Heart right ventricle (tissue), 16 donors: ENCODE measurements around the gene GPR149. TPM values are rescaled to one million over a fixed set of nuclear protein-coding genes. Genes with fewer than 3 reads are reported as not detected.

ENCODE experiments used
- ATAC-seq, 8 donors: fragments of 200-7000 bp; cut with Tn5 transposase; one replicate each; pipeline ENCODE4 v1.9.1; 2020; ENCODE audit warnings: mild to moderate bottlenecking in 8 of 8, moderate library complexity in 8 of 8, moderate number of reproducible peaks in 1 of 8
- DNase-seq, 2 donors: peaks; one replicate each; pipeline ENCODE4 v3.0.0-alpha.2; 2020
- H3K27ac ChIP-seq, 10 donors: fragments of 200-600 bp; sonication (generic) in 2 of 10; one replicate each; pipeline versions ENCODE4 v1.5.0 to v1.8.0; 2020 to 2022; ENCODE audit warnings: mild to moderate bottlenecking in 3 of 10
- H3K27me3 ChIP-seq, 7 donors: fragments of 200-600 bp; one replicate each; pipeline ENCODE4 v1.8.0; 2021 to 2022; ENCODE audit warnings: mild to moderate bottlenecking in 2 of 7
- H3K36me3 ChIP-seq, 9 donors: fragments of 200-600 bp; sonication (generic) in 1 of 9; one replicate each; pipeline versions ENCODE4 v1.5.0 to v1.8.0; 2020 to 2022; ENCODE audit warnings: mild to moderate bottlenecking in 2 of 9
- H3K4me1 ChIP-seq, 9 donors: fragments of 200-600 bp; sonication (generic) in 1 of 9; one replicate each; pipeline versions ENCODE4 v1.5.0 to v1.8.0; 2020 to 2022; ENCODE audit warnings: mild to moderate bottlenecking in 4 of 9
- H3K4me3 ChIP-seq, 10 donors: fragments of 200-600 bp; sonication (generic) in 2 of 10; one replicate each; pipeline versions ENCODE4 v1.5.0 to v1.8.0; 2020 to 2022; ENCODE audit warnings: mild to moderate bottlenecking in 7 of 10, moderate library complexity in 2 of 10
- H3K9me3 ChIP-seq, 11 donors: fragments of 200-600 bp in 10 of 11; sonication (generic) in 2 of 11; one replicate each; pipeline versions ENCODE4 v1.5.0 to v1.8.0; 2013 to 2022; ENCODE audit warnings: mild to moderate bottlenecking in 2 of 11, control low read depth in 1 of 11, moderate library complexity in 1 of 11
- WGBS, 2 donors: extraction: QIAGEN DNeasy Blood & Tissue Kit; methylation state at CpG; one replicate each; pipeline ENCODE4 v1.1.7; 2013; ENCODE audit warnings: inconsistent platforms in 1 of 2; 5-methylcytosine and 5-hydroxymethylcytosine counted together
- intact Hi-C, 10 donors: fragments of 100-400 bp; cut with DNase I; formaldehyde crosslinking; loops; one replicate each; pipeline versions ENCODE4 v1.11.1 to v1.14.2; 2022
- polyA plus RNA-seq, 2 donors: library from polyadenylated mRNA; stranded (reverse); fragments of 200-250 nt; gene quantifications; one replicate each; pipeline ENCODE4 v1.2.3, GENCODE V29; 2013
- total RNA-seq, 10 donors: library from RNA; stranded (reverse); fragmentation: NEBNext Ultra II Directional in 3 of 10; extraction: Animal tissue kit (Norgen Biotek cat#: 25700) in 3 of 10; gene quantifications; one replicate each; pipeline versions ENCODE4 v1.2.1 to v1.2.4, GENCODE V29; 2021 to 2023
- TF ChIP-seq, protein P1 (sequence below), 9 donors: fragments of 200-600 bp; sonication (generic) in 2 of 9; IDR thresholded peaks; one replicate each; pipeline versions ENCODE4 v1.5.0 to v1.8.0; 2021 to 2022; ENCODE audit warnings: antibody characterized with exemption in 9 of 9, mild to moderate bottlenecking in 5 of 9, moderate library complexity in 1 of 9
- donor health status: Arrhythmogenic right ventricular cardiomyopathy.
- donor health status: ischemic (EF 13 %, LVEDD 7.1; RV severe dilation, severe dysfunction).
- donor health status: healthy with polysubstance abuse.
- donor health status: DM: no; HTN: yes; CAD: no.
- donor health status: DM: no; HTN: no; CAD: no.
- donor health status: ischemic (EF 25% LVEDD 6.9; RV normal size, moderate dysfunction).
- donor health status: ischemic (EF 25% LVEDD 5.7; RV mildly dilated, moderate dysfunction).
- donor health status: healthy.
- donor health status: DM: yes; HTN: yes; CAD: no.
- donor health status: Ischemic cardiomyopathy.
- donor health status: ischemic (EF 35%, LVEDD 5.7; RV mildly dilated, moderate dysfunction).
- donor health status: nonischemic (EF 11% LVEDD 7.7; RV severe dilation, severe dysfunction).
- donor health status: DM: yes; HTN: yes; CAD: no.
- donor health status: PGD.
- donor health status: ischemic (EF 29% LVEDD 5.4; RV normal size, mild dysfunction).
- donor health status: nonischemic (EF 23%, LVEDD 6.1; RV moderate dilation, normal function).

The GPR149 gene
- total and polyA plus RNA-seq, 12 donors: not detected

DNA sequence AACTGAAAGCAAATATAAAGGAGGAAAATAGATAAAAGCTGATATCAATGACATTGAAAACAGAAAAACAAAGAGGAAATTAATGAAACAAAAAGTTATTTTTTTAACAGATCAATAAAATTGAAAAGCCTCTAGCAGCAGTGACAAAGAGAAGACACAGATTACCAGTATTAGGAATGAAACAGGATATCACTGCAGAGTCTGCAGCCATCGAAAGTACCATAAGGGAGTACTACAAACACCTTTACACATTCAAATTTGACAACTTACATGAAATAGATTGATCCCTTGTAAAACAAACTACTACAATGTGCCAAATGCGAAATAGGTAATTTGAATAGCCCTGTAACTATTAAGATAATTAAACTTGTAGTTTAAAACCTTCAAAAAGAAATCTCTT, 80.8 kb downstream of the GPR149 start:
- 36 to 45% methylated on average over 2 of the region's 2 CpGs for WGBS, 2 donors
- Histone ChIP-seq H3K4me1 (no peaks in the 10 kb centered on the region), H3K36me3 (no peaks in the 10 kb centered on the region), H3K27ac (no peak overlapping the region), H3K9me3 (no peaks in the 10 kb centered on the region), H3K4me3 (no peak overlapping the region), H3K27me3 (peaks cover 0 to 30% (median 9%) of the 10 kb centered on the region in 7 donors)
- TF ChIP-seq, protein P1, sequence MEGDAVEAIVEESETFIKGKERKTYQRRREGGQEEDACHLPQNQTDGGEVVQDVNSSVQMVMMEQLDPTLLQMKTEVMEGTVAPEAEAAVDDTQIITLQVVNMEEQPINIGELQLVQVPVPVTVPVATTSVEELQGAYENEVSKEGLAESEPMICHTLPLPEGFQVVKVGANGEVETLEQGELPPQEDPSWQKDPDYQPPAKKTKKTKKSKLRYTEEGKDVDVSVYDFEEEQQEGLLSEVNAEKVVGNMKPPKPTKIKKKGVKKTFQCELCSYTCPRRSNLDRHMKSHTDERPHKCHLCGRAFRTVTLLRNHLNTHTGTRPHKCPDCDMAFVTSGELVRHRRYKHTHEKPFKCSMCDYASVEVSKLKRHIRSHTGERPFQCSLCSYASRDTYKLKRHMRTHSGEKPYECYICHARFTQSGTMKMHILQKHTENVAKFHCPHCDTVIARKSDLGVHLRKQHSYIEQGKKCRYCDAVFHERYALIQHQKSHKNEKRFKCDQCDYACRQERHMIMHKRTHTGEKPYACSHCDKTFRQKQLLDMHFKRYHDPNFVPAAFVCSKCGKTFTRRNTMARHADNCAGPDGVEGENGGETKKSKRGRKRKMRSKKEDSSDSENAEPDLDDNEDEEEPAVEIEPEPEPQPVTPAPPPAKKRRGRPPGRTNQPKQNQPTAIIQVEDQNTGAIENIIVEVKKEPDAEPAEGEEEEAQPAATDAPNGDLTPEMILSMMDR (IDR thresholded peaks at IDR 0.05): no peak
- intact Hi-C loops: no loop called here
- ATAC-seq (no peak), DNase-seq (no peak)

DNA sequence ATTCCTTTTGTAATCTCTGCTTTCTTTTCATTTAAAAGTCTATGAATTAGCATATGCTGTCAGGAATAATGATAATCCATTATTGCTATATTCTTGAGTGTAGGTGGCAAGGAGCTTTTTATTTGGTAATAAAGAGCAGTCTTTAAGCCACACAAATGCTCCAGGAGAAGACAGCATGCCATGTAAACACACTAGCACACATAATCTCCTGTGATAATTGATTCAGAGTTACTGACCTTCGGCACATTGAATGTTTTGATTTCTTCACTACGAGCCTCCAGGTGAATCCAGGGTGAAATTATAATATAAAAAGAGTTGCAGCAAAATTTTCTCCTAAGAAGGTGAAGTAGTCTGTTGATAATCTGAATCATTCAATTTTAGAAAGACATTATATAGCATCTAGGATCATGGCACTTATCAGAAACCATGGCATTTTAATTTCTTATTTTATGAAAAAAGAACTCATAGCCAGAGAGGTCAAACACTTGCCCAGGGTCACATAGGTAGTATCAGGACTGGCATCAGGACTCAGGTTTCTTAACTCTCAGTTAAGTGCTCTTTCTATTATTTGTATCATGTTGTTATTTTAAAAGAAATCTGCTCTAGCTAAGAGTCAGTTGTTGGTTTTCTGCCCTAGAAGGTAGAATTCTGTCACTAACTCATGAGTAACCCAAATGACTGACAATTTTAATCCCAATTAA, 84.4 kb downstream of the GPR149 start:
- Histone ChIP-seq H3K27me3 (peaks cover 0 to 36% (median 9%) of the 10 kb centered on the region in 7 donors), H3K36me3 (no peaks in the 10 kb centered on the region), H3K9me3 (peaks cover 0 to 5% (median 0%) of the 10 kb centered on the region in 11 donors), H3K4me1 (no peaks in the 10 kb centered on the region), H3K27ac (no peak overlapping the region), H3K4me3 (no peak overlapping the region)
- 79 to 83% methylated on average over 2 of the region's 2 CpGs for WGBS, 2 donors
- TF ChIP-seq, protein P1 (IDR thresholded peaks at IDR 0.05): no peak
- no peak for ATAC-seq
- intact Hi-C loops: no loop called here
- no peak for DNase-seq

DNA sequence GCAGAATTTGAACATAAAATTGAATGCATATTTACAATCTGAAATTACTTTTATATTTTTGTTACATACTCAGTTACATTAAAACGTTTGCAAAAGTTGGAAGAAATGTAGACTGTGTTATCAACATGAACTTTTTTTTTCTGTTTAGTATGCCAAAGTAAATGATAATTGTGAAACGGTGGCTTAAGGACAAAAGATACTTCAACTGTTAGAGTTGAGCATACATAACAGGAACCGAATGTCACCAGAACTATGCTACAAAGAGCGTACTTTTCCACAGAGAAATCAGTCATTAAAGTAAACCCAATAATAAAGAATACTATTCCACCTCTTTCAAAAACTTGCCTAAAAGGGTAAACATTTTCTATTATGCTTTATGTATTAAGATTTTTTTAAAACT, 91.4 kb downstream of the GPR149 start:
- intact Hi-C loops: loop anchor here in 8 of 10 donors (5.0 to 10.0 kb wide), 3 partner anchors 984 to 1366 kb away; no protein-coding TSS in a partner anchor
- H3K4me3 ChIP-seq: no peak overlapping the region

DNA sequence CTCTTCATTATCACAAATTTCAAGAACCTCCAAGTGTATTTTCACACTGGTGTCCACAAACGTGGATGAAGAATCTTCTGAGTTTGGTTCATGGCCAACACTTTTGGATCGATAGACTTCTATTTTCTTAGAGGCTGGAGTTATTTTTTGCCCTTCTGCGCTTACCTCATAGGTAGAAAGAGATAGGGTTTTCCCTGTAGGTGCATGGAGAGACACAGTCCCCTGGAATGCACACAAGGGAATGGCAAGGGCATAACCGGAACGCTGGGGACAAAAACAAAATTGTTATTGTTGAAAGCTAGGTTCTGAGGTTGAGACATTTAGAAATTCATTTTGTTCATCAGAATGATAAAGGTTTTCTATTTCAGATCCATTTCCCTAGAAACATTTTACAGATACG, 92.0 kb downstream of the GPR149 start:
- no peak for ATAC-seq
- H3K9me3 ChIP-seq: no peaks in the 10 kb centered on the region
- intact Hi-C loops: loop anchor here in 8 of 10 donors (5.0 to 10.0 kb wide), 3 partner anchors 984 to 1367 kb away; no protein-coding TSS in a partner anchor
- peaks cover 0 to 13% (median 0%) of the 10 kb centered on the region in 7 donors for H3K27me3 ChIP-seq
- DNase-seq: no peak
- H3K27ac ChIP-seq: no peak overlapping the region
- TF ChIP-seq, protein P1 (IDR thresholded peaks at IDR 0.05): no peak
- H3K36me3 ChIP-seq: no peaks in the 10 kb centered on the region
- H3K4me3 ChIP-seq: no peak overlapping the region
- WGBS, 2 donors: 85 to 87% methylated on average over 6 of the region's 6 CpGs
- no peaks in the 10 kb centered on the region for H3K4me1 ChIP-seq

More for the DNA sequence above, 91.4 kb downstream of the GPR149 start:
- no peaks in the 10 kb centered on the region for H3K36me3 ChIP-seq
- no peak overlapping the region for H3K27ac ChIP-seq
- ATAC-seq (no peak), DNase-seq (no peak)
- no peaks in the 10 kb centered on the region for H3K4me1 ChIP-seq
- H3K9me3 ChIP-seq: no peaks in the 10 kb centered on the region
- WGBS, 2 donors: 55 to 72% methylated on average over 4 of the region's 4 CpGs
- peaks cover 0 to 13% (median 0%) of the 10 kb centered on the region in 7 donors for H3K27me3 ChIP-seq
- TF ChIP-seq, protein P1 (IDR thresholded peaks at IDR 0.05): no peak
